ENCODE measurements around the gene LUC7L2.

- TF ChIP-seq YY1 (IDR thresholded peaks at IDR 0.05; ENCODE audit: low read depth, low read length) (no peak), POLR2A (IDR thresholded peaks at IDR 0.05; ENCODE audit: control extremely low read depth in 1 of 2, low read depth in 2 of 2, low read length in 2 of 2) (no peak), CTCF (IDR thresholded peaks at IDR 0.05; ENCODE audit: control extremely low read depth in 1 of 3, insufficient read depth in 1 of 3, low read depth in 1 of 3, low read length in 3 of 3) (no peak), EZH2 (IDR thresholded peaks at IDR 0.05; ENCODE audit: low read depth, low read length, severe bottlenecking) (no peak), MAX (IDR thresholded peaks at IDR 0.05) (no peak), GABPA (IDR thresholded peaks at IDR 0.05; ENCODE audit: borderline replicate concordance, insufficient read depth, low read length) (no peak), ZNF274 (IDR thresholded peaks at IDR 0.05; ENCODE audit: borderline replicate concordance, extremely low read depth, low read length) (no peak), RFX5 (IDR thresholded peaks at IDR 0.05; ENCODE audit: borderline replicate concordance, low read depth, low read length) (no peak), POLR2AphosphoS5 (IDR thresholded peaks at IDR 0.05; ENCODE audit: low read depth, low read length) (no peak), SIX5 (IDR thresholded peaks at IDR 0.05; ENCODE audit: low read depth, low read length) (no peak), TCF12 (IDR thresholded peaks at IDR 0.05; ENCODE audit: low read depth, low read length) (no peak), TEAD4 (IDR thresholded peaks at IDR 0.05; ENCODE audit: low read depth, low read length) (no peak), TAF1 (IDR thresholded peaks at IDR 0.05; ENCODE audit: low read depth, low read length) (no peak)
These were observed 34.8 kb downstream of the LUC7L2 start for GRCh38 chr7:139394540-139394939.

Measured in H1 (cell line).